HepG2 (cell line): ENCODE measurements around the gene YY1. TPM values are rescaled to one million over a fixed set of nuclear protein-coding genes. Genes with fewer than 3 reads are reported as not detected.

Source experiments
- KAT2B ChIP-seq: fragments of 150-350 bp; IDR thresholded peaks from 2 replicates; pipeline ENCODE4 v1.6.1; 2014; ENCODE audit warnings: low read depth, low read length, borderline replicate concordance
- KDM5B ChIP-seq: sonication (generic); formaldehyde crosslinking; IDR thresholded peaks from 2 replicates; pipeline ENCODE4 v1.4.0; 2020; ENCODE audit warnings: missing genetic modification reagents, mild to moderate bottlenecking, borderline replicate concordance
- SPEN ChIP-seq: sonication (generic); formaldehyde crosslinking; IDR thresholded peaks from 2 replicates; pipeline ENCODE4 v1.5.1; 2020; ENCODE audit warnings: low read depth, mild to moderate bottlenecking, missing genetic modification reagents
- ZFP36L2 ChIP-seq: sonication (generic); formaldehyde crosslinking; IDR thresholded peaks from 2 replicates; pipeline ENCODE4 v1.4.0; 2020; ENCODE audit warnings: missing genetic modification reagents
- ZFY ChIP-seq: sonication (generic); formaldehyde crosslinking; IDR thresholded peaks from 2 replicates; pipeline ENCODE4 v1.4.0; 2020; ENCODE audit warnings: missing genetic modification reagents
- ZNF138 ChIP-seq: sonication (generic); formaldehyde crosslinking; IDR thresholded peaks from 2 replicates; pipeline ENCODE4 v1.5.0; 2020; ENCODE audit warnings: mild to moderate bottlenecking, low read depth, missing genetic modification reagents
- ZNF547 ChIP-seq: sonication (generic); formaldehyde crosslinking; IDR thresholded peaks from 2 replicates; pipeline ENCODE4 v1.5.1; 2020; ENCODE audit warnings: mild to moderate bottlenecking, missing genetic modification reagents
- ZNF577 ChIP-seq: sonication (generic); formaldehyde crosslinking; IDR thresholded peaks from 2 replicates; pipeline ENCODE4 v1.4.0; 2020; ENCODE audit warnings: mild to moderate bottlenecking, low read depth, missing genetic modification reagents, borderline replicate concordance
- ZNF616 ChIP-seq: sonication (generic); formaldehyde crosslinking; IDR thresholded peaks from 2 replicates; pipeline ENCODE4 v1.5.0; 2020; ENCODE audit warnings: low read depth, mild to moderate bottlenecking, missing genetic modification reagents
- ZNF720 ChIP-seq: sonication (generic); formaldehyde crosslinking; IDR thresholded peaks from 2 replicates; pipeline ENCODE4 v1.4.0; 2020; ENCODE audit warnings: missing genetic modification reagents
- ZNF781 ChIP-seq: sonication (generic); formaldehyde crosslinking; IDR thresholded peaks from 2 replicates; pipeline ENCODE4 v1.5.1; 2020; ENCODE audit warnings: borderline replicate concordance, mild to moderate bottlenecking, missing genetic modification reagents; ENCODE audit errors: not compliant biosample characterization
- polyA plus RNA-seq, 8 experiments: library from polyadenylated mRNA; depleted of rRNA in 3 of 8; stranded (reverse) in 7 of 8; unstranded in 1 of 8; fragments of >200 nt; fragmentation: Illumina TruSeq in 4 of 8; extraction: Trizol in 4 of 8; gene quantifications; 2 replicates each; pipeline versions ENCODE4 v1.2.1 to v1.2.3, GENCODE V29; 2011 to 2016; ENCODE audit warnings: low read depth in 4 of 8, missing spikeins in 1 of 8, mixed read lengths in 1 of 8; ENCODE audit not compliant: insufficient read depth in 1 of 8
- total RNA-seq, 5 experiments: library from RNA; depleted of rRNA; stranded (reverse); fragments of >200 nt; fragmentation: Illumina TruSeq; extraction: Trizol; gene quantifications; 2 replicates each; pipeline ENCODE4 v1.2.3, GENCODE V29; 2016; ENCODE audit warnings: low read depth in 1 of 5
- TF ChIP-seq, protein P1 (sequence below), 2 experiments: fragments of 450-650 bp in 1 of 2; sonication (generic) in 1 of 2; formaldehyde crosslinking in 1 of 2; IDR thresholded peaks; 2 replicates each; pipeline versions ENCODE4 v1.6.1 to v1.8.0; 2016 to 2022; ENCODE audit warnings: antibody characterized with exemption in 1 of 2, mild to moderate bottlenecking in 1 of 2, missing genetic modification reagents in 1 of 2
- TF ChIP-seq, protein P2 (sequence below): IDR thresholded peaks from 2 replicates; pipeline ENCODE4 v1.6.1; 2018; ENCODE audit warnings: missing genetic modification reagents
- TF ChIP-seq, protein P3 (sequence below): sonication (generic); formaldehyde crosslinking; IDR thresholded peaks from 2 replicates; pipeline ENCODE4 v1.4.0; 2020; ENCODE audit warnings: missing genetic modification reagents, borderline replicate concordance

YY1 gene
- total and polyA plus RNA-seq, 2 of the 13 experiments (the other 11 are each of a cell fraction or from before 2014, with no cell fraction given), result 29.4 to 68.1 TPM

DNA sequence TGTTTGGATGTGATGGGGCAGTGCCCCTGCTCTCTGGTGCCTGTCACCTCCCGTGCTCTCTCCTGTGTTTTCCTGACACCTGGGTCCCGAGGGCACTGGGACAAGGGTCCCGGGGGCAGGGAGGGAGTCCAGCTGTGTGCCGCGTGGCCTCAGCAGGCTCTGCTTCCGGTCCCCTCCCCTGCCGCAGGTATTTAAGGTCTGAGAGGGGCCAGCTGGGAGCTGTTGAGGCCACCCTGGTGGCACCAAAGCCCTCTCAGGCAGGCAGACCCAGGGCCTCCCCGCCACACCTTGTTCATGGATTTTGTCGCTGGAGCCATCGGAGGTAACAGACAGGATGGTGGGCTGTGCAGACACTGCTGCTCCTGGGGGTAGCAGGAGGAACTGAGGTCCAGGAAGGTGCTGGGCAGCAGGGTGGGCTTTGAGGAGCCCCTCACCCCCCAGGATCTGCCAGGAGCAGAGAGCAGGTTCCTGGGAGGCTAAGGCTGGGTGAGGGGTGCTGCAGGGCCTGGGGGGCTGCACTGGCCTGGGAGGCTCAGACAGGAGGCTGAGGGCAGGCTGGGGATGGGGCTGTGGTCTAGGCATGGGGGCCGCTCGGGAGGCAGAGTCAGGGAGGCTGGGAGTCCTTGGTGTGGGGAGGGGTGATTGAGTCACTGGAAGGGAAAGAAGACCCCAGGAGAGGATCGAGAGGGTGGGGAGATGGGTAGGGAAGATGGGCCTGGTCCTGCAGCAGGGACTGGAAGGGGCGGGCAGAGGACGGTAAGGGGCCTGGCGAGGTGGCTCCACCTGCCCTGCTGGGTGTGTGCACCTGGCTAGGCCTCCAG, 84.4 kb downstream of the YY1 start, which contains the start of gene SLC25A47 (continued):
- TF ChIP-seq, protein P1, sequence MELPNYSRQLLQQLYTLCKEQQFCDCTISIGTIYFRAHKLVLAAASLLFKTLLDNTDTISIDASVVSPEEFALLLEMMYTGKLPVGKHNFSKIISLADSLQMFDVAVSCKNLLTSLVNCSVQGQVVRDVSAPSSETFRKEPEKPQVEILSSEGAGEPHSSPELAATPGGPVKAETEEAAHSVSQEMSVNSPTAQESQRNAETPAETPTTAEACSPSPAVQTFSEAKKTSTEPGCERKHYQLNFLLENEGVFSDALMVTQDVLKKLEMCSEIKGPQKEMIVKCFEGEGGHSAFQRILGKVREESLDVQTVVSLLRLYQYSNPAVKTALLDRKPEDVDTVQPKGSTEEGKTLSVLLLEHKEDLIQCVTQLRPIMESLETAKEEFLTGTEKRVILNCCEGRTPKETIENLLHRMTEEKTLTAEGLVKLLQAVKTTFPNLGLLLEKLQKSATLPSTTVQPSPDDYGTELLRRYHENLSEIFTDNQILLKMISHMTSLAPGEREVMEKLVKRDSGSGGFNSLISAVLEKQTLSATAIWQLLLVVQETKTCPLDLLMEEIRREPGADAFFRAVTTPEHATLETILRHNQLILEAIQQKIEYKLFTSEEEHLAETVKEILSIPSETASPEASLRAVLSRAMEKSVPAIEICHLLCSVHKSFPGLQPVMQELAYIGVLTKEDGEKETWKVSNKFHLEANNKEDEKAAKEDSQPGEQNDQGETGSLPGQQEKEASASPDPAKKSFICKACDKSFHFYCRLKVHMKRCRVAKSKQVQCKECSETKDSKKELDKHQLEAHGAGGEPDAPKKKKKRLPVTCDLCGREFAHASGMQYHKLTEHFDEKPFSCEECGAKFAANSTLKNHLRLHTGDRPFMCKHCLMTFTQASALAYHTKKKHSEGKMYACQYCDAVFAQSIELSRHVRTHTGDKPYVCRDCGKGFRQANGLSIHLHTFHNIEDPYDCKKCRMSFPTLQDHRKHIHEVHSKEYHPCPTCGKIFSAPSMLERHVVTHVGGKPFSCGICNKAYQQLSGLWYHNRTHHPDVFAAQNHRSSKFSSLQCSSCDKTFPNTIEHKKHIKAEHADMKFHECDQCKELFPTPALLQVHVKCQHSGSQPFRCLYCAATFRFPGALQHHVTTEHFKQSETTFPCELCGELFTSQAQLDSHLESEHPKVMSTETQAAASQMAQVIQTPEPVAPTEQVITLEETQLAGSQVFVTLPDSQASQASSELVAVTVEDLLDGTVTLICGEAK (IDR thresholded peaks at IDR 0.05), result no peak
- TF ChIP-seq, protein P1 (CRISPR knock-in tag; IDR thresholded peaks at IDR 0.05), result no peak; the same call in 1 of the 2 replicates
- TF ChIP-seq ZNF781 (CRISPR knock-in tag) (no peak), ZFY (no peak), ZNF616 (CRISPR knock-in tag) (no peak), SPEN (peak; percentile 79), ZNF138 (CRISPR knock-in tag) (no peak), KDM5B (CRISPR knock-in tag) (peak; percentile 27; the same call in 1 of the 2 replicates), ZNF547 (CRISPR knock-in tag) (no peak), ZNF577 (CRISPR knock-in tag) (no peak), ZNF720 (no peak), KAT2B (no peak), ZFP36L2 (no peak)
- TF ChIP-seq, protein P2, sequence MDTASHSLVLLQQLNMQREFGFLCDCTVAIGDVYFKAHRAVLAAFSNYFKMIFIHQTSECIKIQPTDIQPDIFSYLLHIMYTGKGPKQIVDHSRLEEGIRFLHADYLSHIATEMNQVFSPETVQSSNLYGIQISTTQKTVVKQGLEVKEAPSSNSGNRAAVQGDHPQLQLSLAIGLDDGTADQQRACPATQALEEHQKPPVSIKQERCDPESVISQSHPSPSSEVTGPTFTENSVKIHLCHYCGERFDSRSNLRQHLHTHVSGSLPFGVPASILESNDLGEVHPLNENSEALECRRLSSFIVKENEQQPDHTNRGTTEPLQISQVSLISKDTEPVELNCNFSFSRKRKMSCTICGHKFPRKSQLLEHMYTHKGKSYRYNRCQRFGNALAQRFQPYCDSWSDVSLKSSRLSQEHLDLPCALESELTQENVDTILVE (CRISPR knock-in tag), result no peak
- TF ChIP-seq, protein P3, sequence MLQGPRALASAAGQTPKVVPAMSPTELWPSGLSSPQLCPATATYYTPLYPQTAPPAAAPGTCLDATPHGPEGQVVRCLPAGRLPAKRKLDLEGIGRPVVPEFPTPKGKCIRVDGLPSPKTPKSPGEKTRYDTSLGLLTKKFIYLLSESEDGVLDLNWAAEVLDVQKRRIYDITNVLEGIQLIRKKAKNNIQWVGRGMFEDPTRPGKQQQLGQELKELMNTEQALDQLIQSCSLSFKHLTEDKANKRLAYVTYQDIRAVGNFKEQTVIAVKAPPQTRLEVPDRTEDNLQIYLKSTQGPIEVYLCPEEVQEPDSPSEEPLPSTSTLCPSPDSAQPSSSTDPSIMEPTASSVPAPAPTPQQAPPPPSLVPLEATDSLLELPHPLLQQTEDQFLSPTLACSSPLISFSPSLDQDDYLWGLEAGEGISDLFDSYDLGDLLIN, result no peak
